IMR-90 (cell line): ENCODE measurements around the gene RPS19. TPM values are rescaled to one million over a fixed set of nuclear protein-coding genes. Genes with fewer than 3 reads are reported as not detected.

ENCODE experiments used
- ATAC-seq: fragments of 200-7000 bp; cut with Tn5 transposase; 2 replicates; pipeline ENCODE4 v1.9.1; 2020; ENCODE audit warnings: low read depth, mild to moderate bottlenecking, moderate library complexity
- BruUV-seq: library from RNA; stranded (reverse); fragments of 400-500 nt; replicated peaks from 2 replicates; lab custom pipeline; 2021; lab: Mats Ljungman, UMichigan
- CTCF ChIA-PET: fragments of 300-600 bp; formaldehyde crosslinking; extraction: SDS; loops from one replicate; lab custom pipeline; 2021; ENCODE audit warnings: antibody characterized with exemption; lab: Yijun Ruan, JAX
- POLR2A ChIA-PET: fragments of 300-600 bp; sonication (Branson Sonifier 250); formaldehyde crosslinking; loops from one replicate; lab custom pipeline; 2022; ENCODE audit warnings: antibody characterized with exemption; ENCODE audit not compliant: unreplicated experiment; lab: Charles Lee
- DNase-seq: peaks from one replicate; pipeline ENCODE4 v3.0.0; 2013
- H2AFZ ChIP-seq: replicated peaks from 2 replicates; pipeline ENCODE3; 2013; ENCODE audit warnings: low read length, mild to moderate bottlenecking; ENCODE audit not compliant: poor library complexity
- H2AK5ac ChIP-seq: 2 replicates; pipeline ENCODE4 v1.6.1; 2013; ENCODE audit warnings: low read depth, low read length, inconsistent platforms
- H2AK9ac ChIP-seq: replicated peaks from 2 replicates; pipeline ENCODE3; 2013; ENCODE audit warnings: mild to moderate bottlenecking, low read depth, low read length, moderate library complexity; ENCODE audit not compliant: poor library complexity
- H2BK120ac ChIP-seq: 2 replicates; pipeline ENCODE4 v1.6.1; 2013; ENCODE audit warnings: low read depth, low read length, inconsistent platforms
- H2BK15ac ChIP-seq: 3 replicates; pipeline ENCODE4 v1.6.1; 2013; ENCODE audit warnings: low read depth, low read length, inconsistent platforms
- H2BK20ac ChIP-seq: 2 replicates; pipeline ENCODE4 v1.6.1; 2013; ENCODE audit warnings: low read depth, mild to moderate bottlenecking, inconsistent platforms, low read length, moderate library complexity
- H2BK5ac ChIP-seq: 2 replicates; pipeline ENCODE4 v1.6.1; 2013; ENCODE audit warnings: mild to moderate bottlenecking, low read depth, low read length, inconsistent platforms; ENCODE audit not compliant: poor library complexity, severe bottlenecking
- H3K14ac ChIP-seq: replicated peaks from 2 replicates; pipeline ENCODE4 v1.6.1; 2013; ENCODE audit warnings: low read depth, low read length, inconsistent platforms
- H3K18ac ChIP-seq: 2 replicates; pipeline ENCODE4 v1.6.1; 2013; ENCODE audit warnings: low read depth, low read length, control low read depth
- H3K23ac ChIP-seq: 2 replicates; pipeline ENCODE4 v1.6.1; 2013; ENCODE audit warnings: low read depth, low read length, inconsistent platforms
- H3K27ac ChIP-seq: 2 replicates; pipeline ENCODE4 v1.5.1; 2013; ENCODE audit warnings: mild to moderate bottlenecking, control low read depth, low read length; ENCODE audit not compliant: insufficient read depth
- H3K27me3 ChIP-seq: 2 replicates; pipeline ENCODE4 v1.6.1; 2013; ENCODE audit warnings: low read length; ENCODE audit not compliant: control insufficient read depth, insufficient read depth
- H3K36me3 ChIP-seq: 2 replicates; pipeline ENCODE4 v1.6.1; 2013; ENCODE audit warnings: low read length, mixed read lengths; ENCODE audit not compliant: control insufficient read depth, insufficient read depth
- H3K4ac ChIP-seq: 2 replicates; pipeline ENCODE4 v1.6.1; 2013; ENCODE audit warnings: low read depth, low read length, inconsistent platforms
- H3K4me1 ChIP-seq: 2 replicates; pipeline ENCODE4 v1.6.1; 2013; ENCODE audit warnings: low read length, mixed read lengths; ENCODE audit not compliant: control insufficient read depth, insufficient read depth
- H3K4me2 ChIP-seq: 2 replicates; pipeline ENCODE4 v1.6.1; 2013; ENCODE audit warnings: low read depth, mild to moderate bottlenecking, control low read depth, low read length, moderate library complexity
- H3K4me3 ChIP-seq: 2 replicates; pipeline ENCODE4 v1.5.1; 2013; ENCODE audit warnings: low read depth, mild to moderate bottlenecking, control low read depth, low read length, moderate library complexity; ENCODE audit not compliant: insufficient read depth
- H3K56ac ChIP-seq: 2 replicates; pipeline ENCODE4 v1.6.1; 2013; ENCODE audit warnings: low read length, inconsistent platforms; ENCODE audit not compliant: insufficient read depth; ENCODE audit errors: extremely low read depth
- H3K79me1 ChIP-seq, 2 experiments: 2 replicates each; pipeline ENCODE4 v1.6.1; 2013; ENCODE audit warnings: low read length in 2 of 2, inconsistent platforms in 1 of 2, low read depth in 1 of 2
- H3K9ac ChIP-seq: 2 replicates; pipeline ENCODE4 v1.6.1; 2013; ENCODE audit warnings: low read depth, low read length, control low read depth
- H3K9me1 ChIP-seq: 2 replicates; pipeline ENCODE4 v1.6.1; 2013; ENCODE audit warnings: low read length, inconsistent platforms; ENCODE audit not compliant: insufficient read depth
- H3K9me3 ChIP-seq: 2 replicates; pipeline ENCODE4 v1.6.1; 2013; ENCODE audit warnings: low read length; ENCODE audit not compliant: control insufficient read depth, insufficient read depth
- H4K20me1 ChIP-seq: 2 replicates; pipeline ENCODE4 v1.6.1; 2013; ENCODE audit warnings: low read length, inconsistent platforms; ENCODE audit not compliant: insufficient read depth
- H4K5ac ChIP-seq: 2 replicates; pipeline ENCODE4 v1.6.1; 2013; ENCODE audit warnings: mild to moderate bottlenecking, low read depth, low read length, control low read depth
- H4K8ac ChIP-seq, 2 experiments: 2 replicates each; pipeline ENCODE4 v1.6.1; 2013; ENCODE audit warnings: low read depth in 2 of 2, low read length in 2 of 2, control low read depth in 1 of 2, inconsistent platforms in 1 of 2
- H4K91ac ChIP-seq: 2 replicates; pipeline ENCODE4 v1.6.1; 2013; ENCODE audit warnings: low read depth, low read length, inconsistent platforms; ENCODE audit not compliant: insufficient read depth
- BHLHE40 ChIP-seq: fragments of 150-350 bp; IDR thresholded peaks from 2 replicates; pipeline ENCODE4 v1.6.1; 2016; ENCODE audit warnings: mild to moderate bottlenecking, low read depth, low read length
- CHD1 ChIP-seq: IDR thresholded peaks from 2 replicates; pipeline ENCODE4 v1.6.1; 2012; ENCODE audit warnings: low read depth, low read length, improper control_type of control experiment
- CTCF ChIP-seq: conservative IDR thresholded peaks from 2 replicates; pipeline ENCODE4 v1.5.1; 2012; ENCODE audit warnings: mild to moderate bottlenecking, low read depth, low read length, improper control_type of control experiment
- FOS ChIP-seq: fragments of 150-350 bp; IDR thresholded peaks from 2 replicates; pipeline ENCODE4 v1.6.1; 2016; ENCODE audit warnings: low read depth, low read length
- MAFK ChIP-seq: IDR thresholded peaks from 2 replicates; pipeline ENCODE4 v1.6.1; 2012; ENCODE audit warnings: low read depth, low read length, improper control_type of control experiment
- MAZ ChIP-seq: IDR thresholded peaks from 2 replicates; pipeline ENCODE4 v1.6.1; 2012; ENCODE audit warnings: low read depth, mild to moderate bottlenecking, low read length, improper control_type of control experiment, moderate library complexity, borderline replicate concordance
- MXI1 ChIP-seq: IDR thresholded peaks from 2 replicates; pipeline ENCODE4 v1.6.1; 2012; ENCODE audit warnings: low read depth, mild to moderate bottlenecking, low read length, moderate library complexity, borderline replicate concordance
- NFE2L2 ChIP-seq: fragments of 150-350 bp; IDR thresholded peaks from 2 replicates; pipeline ENCODE4 v1.6.1; 2016; ENCODE audit warnings: low read depth, mild to moderate bottlenecking, low read length
- POLR2A ChIP-seq: IDR thresholded peaks from 2 replicates; pipeline ENCODE4 v1.6.1; 2012; ENCODE audit warnings: mild to moderate bottlenecking, low read depth, low read length
- RAD21 ChIP-seq: IDR thresholded peaks from 2 replicates; pipeline ENCODE4 v1.6.1; 2012; ENCODE audit warnings: low read length, improper control_type of control experiment
- RCOR1 ChIP-seq: IDR thresholded peaks from 2 replicates; pipeline ENCODE4 v1.6.1; 2012; ENCODE audit warnings: mild to moderate bottlenecking, low read length, improper control_type of control experiment; ENCODE audit not compliant: insufficient replicate concordance
- RFX5 ChIP-seq: IDR thresholded peaks from 2 replicates; pipeline ENCODE4 v1.8.0; 2012; ENCODE audit warnings: low read depth, mild to moderate bottlenecking, low read length, moderate library complexity
- SMC3 ChIP-seq: fragments of 150-350 bp; IDR thresholded peaks from 2 replicates; pipeline ENCODE4 v1.6.1; 2016; ENCODE audit warnings: low read depth, mild to moderate bottlenecking, antibody characterized with exemption, low read length, moderate library complexity
- USF2 ChIP-seq: fragments of 150-350 bp; IDR thresholded peaks from 2 replicates; pipeline ENCODE4 v1.6.1; 2017; ENCODE audit warnings: mild to moderate bottlenecking, antibody characterized with exemption, low read length, low read depth
- WGBS, 2 experiments: methylation state at CpG; one replicate each; pipeline versions ENCODE4 v1.1.5 to v1.1.7; 2013; ENCODE audit warnings: missing lambda C conversion rate in 2 of 2; ENCODE audit not compliant: insufficient read length in 1 of 2; ENCODE audit errors: extremely low coverage in 2 of 2; 5-methylcytosine and 5-hydroxymethylcytosine counted together
- dilution Hi-C: fragments of 300-500 bp; cut with HindIII; formaldehyde crosslinking; loops from one replicate; pipeline ENCODE4 v1.14.3; 2018; ENCODE audit warnings: low sequenced_read_pairs; ENCODE audit not compliant: unreplicated experiment
- in situ Hi-C: fragments of 300-500 bp; cut with MboI; formaldehyde crosslinking; loops from 3 replicates; pipeline ENCODE4 v1.14.3; 2019; ENCODE audit warnings: low sequenced_read_pairs, inconsistent platforms, mixed read lengths
- intact Hi-C: fragments of 100-400 bp; cut with micrococcal nuclease; formaldehyde crosslinking; loops from 2 replicates; pipeline ENCODE4 v1.10.0; 2022
- polyA plus RNA-seq, 3 experiments: library from polyadenylated mRNA; depleted of rRNA; stranded (reverse); fragments of >200 nt; gene quantifications; 2 replicates each; pipeline ENCODE4 v1.2.3, GENCODE V29; 2012; ENCODE audit warnings: low replicate concordance in 1 of 3
- total RNA-seq: library from RNA; depleted of rRNA; stranded (reverse); fragments of >200 nt; gene quantifications from 2 replicates; pipeline ENCODE4 v1.2.3, GENCODE V29; 2012
- TF ChIP-seq, protein P1 (sequence below): fragments of 150-350 bp; IDR thresholded peaks from 2 replicates; pipeline ENCODE4 v1.6.1; 2016; ENCODE audit warnings: low read depth, mild to moderate bottlenecking, low read length, moderate library complexity, borderline replicate concordance

RPS19 gene
- total and polyA plus RNA-seq, 2 of the 4 experiments (the other 2 are of a cell fraction), result 230 to 3,988 TPM

- Histone ChIP-seq H3K9ac (no peak overlapping the region), H3K4ac (no peak overlapping the region), H3K56ac (no peak overlapping the region), H2BK15ac (no peak overlapping the region), H2AK5ac (no peak overlapping the region), H4K20me1 (no peaks in the 10 kb centered on the region), H3K36me3 (no peaks in the 10 kb centered on the region), H4K8ac (no peak overlapping the region), H3K18ac (no peak overlapping the region), H3K23ac (no peak overlapping the region), H2BK20ac (no peak overlapping the region), H2BK120ac (no peak overlapping the region), H3K9me1 (peaks cover 3% of the 10 kb centered on the region; the same call in 1 of the 2 replicates), H4K5ac (no peak overlapping the region), H3K14ac (no peak overlapping the region), H4K91ac (no peak overlapping the region), H2AFZ (no peak overlapping the region), H2BK5ac (no peak overlapping the region), H3K79me1 (peaks cover 6 to 7% of the 10 kb centered on the region in 2 experiments; a peak in 1 of 4 replicates), H3K9me3 (no peaks in the 10 kb centered on the region), H3K4me1 (no peaks in the 10 kb centered on the region), H3K27me3 (peaks cover 15% of the 10 kb centered on the region; the same call in 1 of the 2 replicates), H2AK9ac (no peak overlapping the region), H3K4me3 (no peak overlapping the region), H3K27ac (no peak overlapping the region), H3K4me2 (no peak overlapping the region)
- BruUV-seq, result no TSS peak
- POLR2A ChIA-PET, result no interaction called here
- ATAC-seq, result no peak
- no peak for DNase-seq
- TF ChIP-seq BHLHE40 (no peak), CTCF (no peak), CHD1 (no peak), FOS (no peak), RAD21 (no peak), RCOR1 (no peak), POLR2A (no peak), RFX5 (no peak), MAZ (no peak), USF2 (no peak), MXI1 (no peak), NFE2L2 (no peak), SMC3 (no peak), MAFK (no peak)
- TF ChIP-seq, protein P1, sequence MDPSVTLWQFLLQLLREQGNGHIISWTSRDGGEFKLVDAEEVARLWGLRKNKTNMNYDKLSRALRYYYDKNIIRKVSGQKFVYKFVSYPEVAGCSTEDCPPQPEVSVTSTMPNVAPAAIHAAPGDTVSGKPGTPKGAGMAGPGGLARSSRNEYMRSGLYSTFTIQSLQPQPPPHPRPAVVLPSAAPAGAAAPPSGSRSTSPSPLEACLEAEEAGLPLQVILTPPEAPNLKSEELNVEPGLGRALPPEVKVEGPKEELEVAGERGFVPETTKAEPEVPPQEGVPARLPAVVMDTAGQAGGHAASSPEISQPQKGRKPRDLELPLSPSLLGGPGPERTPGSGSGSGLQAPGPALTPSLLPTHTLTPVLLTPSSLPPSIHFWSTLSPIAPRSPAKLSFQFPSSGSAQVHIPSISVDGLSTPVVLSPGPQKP, result no peak
- in situ Hi-C loops, result no loop called here
- WGBS, 2 experiments, result 88% methylated on average over 8 of the region's 21 CpGs; no CpG with 5 or more reads in 1 of the 2 experiments
- intact Hi-C loops, result no loop called here
- CTCF ChIA-PET, result no interaction called here
- dilution Hi-C loops, result no loop called here
Observed at GRCh38 chr19:41879080-41879479, 19.0 kb downstream of the RPS19 start.
